Measurements from ENCODE around the gene ABCF1. TPM values are rescaled to one million over a fixed set of nuclear protein-coding genes. Genes with fewer than 3 reads are reported as not detected.

ABCF1 gene
- total and polyA plus RNA-seq, 9 of the 15 experiments (the other 6 are each of a cell fraction or from before 2014, with no cell fraction given) = 41.6 to 193 (median 102) TPM

GRCh38 chr6:30617565-30618269 is 46.5 kb downstream of the ABCF1 start, which contains the start of gene MRPS18B (continued):
- TF ChIP-seq ZNF224 (CRISPR knock-in tag; IDR thresholded peaks at IDR 0.05) = 0 out of 2 replicates have a peak, but pooled peaks have one; percentile 69
- no peak for TF ChIP-seq NCOA4 (IDR thresholded peaks at IDR 0.05; ENCODE audit: partially characterized antibody)
- TF ChIP-seq CHD2 (IDR thresholded peaks at IDR 0.05; ENCODE audit: low read depth, low read length) = no peak
- TF ChIP-seq THRAP3 (IDR thresholded peaks at IDR 0.05; ENCODE audit: borderline replicate concordance) = peak; percentile 21; the same call in 1 of the 2 replicates
- peak; percentile 99 to 100 for TF ChIP-seq NRF1 (conservative IDR thresholded peaks at IDR 0.05 in 1 of 2, IDR thresholded peaks at IDR 0.05 in 1 of 2)
- TF ChIP-seq ZNF184 (CRISPR knock-in tag; IDR thresholded peaks at IDR 0.05) = no peak
- TF ChIP-seq KDM5B (IDR thresholded peaks at IDR 0.05; ENCODE audit: insufficient replicate concordance, low read depth, low read length) = peak; percentile 79
- peak; percentile 83 for TF ChIP-seq SUPT5H (IDR thresholded peaks at IDR 0.05)
- TF ChIP-seq ZZZ3 (IDR thresholded peaks at IDR 0.05) = peak; percentile 75; the same call in 1 of the 2 replicates
- TF ChIP-seq SAFB2 (IDR thresholded peaks at IDR 0.05; ENCODE audit: borderline replicate concordance, low read depth, low read length, severe bottlenecking) = no peak
- no peak for TF ChIP-seq XRCC3 (IDR thresholded peaks at IDR 0.05)
- no peak for TF ChIP-seq ZFP30 (CRISPR knock-in tag; IDR thresholded peaks at IDR 0.05; ENCODE audit: borderline replicate concordance)
- no peak for TF ChIP-seq PRPF4 (IDR thresholded peaks at IDR 0.05; ENCODE audit: insufficient read depth, low read depth, low read length, poor library complexity, severe bottlenecking)
- TF ChIP-seq HMGXB4 (CRISPR knock-in tag; IDR thresholded peaks at IDR 0.05) = peak; percentile 45; the same call in 1 of the 2 replicates
- peak; percentile 79 for TF ChIP-seq CEBPB (tag; IDR thresholded peaks at IDR 0.05)
- no peak; the same call in 1 of the 2 replicates for TF ChIP-seq BACH1 (tag; IDR thresholded peaks at IDR 0.05)
- no peak for TF ChIP-seq ZNF586 (CRISPR knock-in tag; conservative IDR thresholded peaks at IDR 0.05)
- TF ChIP-seq PURB (CRISPR knock-in tag; IDR thresholded peaks at IDR 0.05; ENCODE audit: low read depth) = no peak
- TF ChIP-seq NFE2L1 (tag; IDR thresholded peaks at IDR 0.05; ENCODE audit: borderline replicate concordance, low read depth) = no peak
- TF ChIP-seq LCOR (CRISPR knock-in tag; IDR thresholded peaks at IDR 0.05) = no peak; the same call in 1 of the 2 replicates
- peak; percentile 38; the same call in 1 of the 2 replicates for TF ChIP-seq ZNF174 (CRISPR knock-in tag; IDR thresholded peaks at IDR 0.05)
- no peak for TF ChIP-seq NCOA1 (IDR thresholded peaks at IDR 0.05; ENCODE audit: low read depth)
- TF ChIP-seq HIVEP1 (CRISPR knock-in tag; IDR thresholded peaks at IDR 0.05) = no peak
- TF ChIP-seq, protein P1, sequence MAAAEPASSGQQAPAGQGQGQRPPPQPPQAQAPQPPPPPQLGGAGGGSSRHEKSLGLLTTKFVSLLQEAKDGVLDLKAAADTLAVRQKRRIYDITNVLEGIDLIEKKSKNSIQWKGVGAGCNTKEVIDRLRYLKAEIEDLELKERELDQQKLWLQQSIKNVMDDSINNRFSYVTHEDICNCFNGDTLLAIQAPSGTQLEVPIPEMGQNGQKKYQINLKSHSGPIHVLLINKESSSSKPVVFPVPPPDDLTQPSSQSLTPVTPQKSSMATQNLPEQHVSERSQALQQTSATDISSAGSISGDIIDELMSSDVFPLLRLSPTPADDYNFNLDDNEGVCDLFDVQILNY (CRISPR knock-in tag; IDR thresholded peaks at IDR 0.05) = 0 out of 2 replicates have a peak, but pooled peaks have one; percentile 76
- no peak for TF ChIP-seq TBP (optimal IDR thresholded peaks at IDR 0.05; ENCODE audit: low read depth, low read length)
- peak; percentile 57 for TF ChIP-seq TEAD4 (IDR thresholded peaks at IDR 0.05; ENCODE audit: low read length)
- no peak for TF ChIP-seq TEAD4 (CRISPR knock-in tag; IDR thresholded peaks at IDR 0.05; ENCODE audit: borderline replicate concordance)

Measured in K562 (cell line).